ENCODE results near the gene GREB1. TPM values are rescaled to one million over a fixed set of nuclear protein-coding genes. Genes with fewer than 3 reads are reported as not detected.

GREB1 gene
- total RNA-seq, 4 donors from 2014 or later: 3.4 to 8.4 (median 4.7) TPM

- no peak for TF ChIP-seq CTCF (IDR thresholded peaks at IDR 0.05; ENCODE audit: low read depth)
Observed at GRCh38 chr2:11679486-11680181, 145.8 kb downstream of the GREB1 start.

GRCh38 chr2:11680182-11680900 is 146.5 kb downstream of the GREB1 start:
- no peak for TF ChIP-seq CTCF (IDR thresholded peaks at IDR 0.05; ENCODE audit: low read depth)

GRCh38 chr2:11680901-11681721 is 147.3 kb downstream of the GREB1 start:
- no peak for TF ChIP-seq CTCF (IDR thresholded peaks at IDR 0.05; ENCODE audit: low read depth)

- no peak for TF ChIP-seq CTCF (IDR thresholded peaks at IDR 0.05; ENCODE audit: low read depth)
Observed at GRCh38 chr2:11681722-11682589, 148.1 kb downstream of the GREB1 start.

- no peak for TF ChIP-seq CTCF (IDR thresholded peaks at IDR 0.05; ENCODE audit: low read depth)
Observed at GRCh38 chr2:11682590-11682915, 148.7 kb downstream of the GREB1 start.

GRCh38 chr2:11683476-11683875 is 149.6 kb downstream of the GREB1 start:
- no peak for TF ChIP-seq CTCF (IDR thresholded peaks at IDR 0.05; ENCODE audit: low read depth)
